Measurements from ENCODE around the gene CUL5.

DNA sequence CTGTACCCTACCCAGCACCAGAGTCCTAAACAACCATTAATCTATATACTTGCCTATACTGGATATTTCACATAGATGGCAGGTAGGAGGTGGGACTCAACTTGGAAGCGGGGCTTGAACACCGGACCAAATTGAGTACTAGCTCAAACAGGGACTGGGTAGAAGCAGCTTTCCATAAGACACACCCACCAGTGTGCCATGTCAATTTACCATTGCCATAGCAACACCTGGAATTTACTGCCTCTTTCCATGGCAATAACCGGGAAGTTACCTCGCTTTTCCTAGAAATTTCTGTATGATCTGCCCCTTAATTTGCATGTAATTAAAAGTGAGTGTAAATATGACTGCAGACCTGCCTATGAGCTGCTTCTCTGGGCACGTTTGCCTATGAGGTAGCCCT, 38.6 kb upstream of the CUL5 start:
- TF ChIP-seq CTCF (IDR thresholded peaks at IDR 0.05; ENCODE audit: low read depth, low read length, poor library complexity, severe bottlenecking), result no peak
- no peak for TF ChIP-seq EZH2phosphoT487 (IDR thresholded peaks at IDR 0.05; ENCODE audit: borderline replicate concordance, low read length)

Data from DOHH2 (cell line).